ENCODE results near the gene WASHC4.

The WASHC4 gene

DNA sequence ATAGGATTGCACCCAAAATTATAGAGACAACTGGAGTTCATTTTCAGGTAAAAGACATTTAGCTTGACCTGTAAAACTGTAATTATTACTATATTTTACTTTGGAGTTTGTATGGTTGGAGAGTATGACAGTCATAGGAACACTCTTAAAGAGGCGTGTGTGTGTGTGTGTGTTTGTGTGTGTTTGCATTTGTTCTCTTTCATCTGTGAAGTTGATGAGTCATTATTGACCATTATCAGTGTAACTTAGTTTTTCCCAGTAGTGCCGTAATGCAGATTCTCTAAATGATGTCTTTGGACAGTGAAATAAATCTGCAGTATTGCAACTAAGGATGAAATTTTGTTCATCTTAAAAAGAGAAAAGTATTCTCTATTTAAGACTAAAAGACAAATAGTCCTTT is 13.0 kb downstream of the WASHC4 start:
- no peak for DNase-seq (ENCODE audit: low read depth)
- no peak overlapping the region for H3K4me3 ChIP-seq (ENCODE audit: low read depth, low read length)
- TF ChIP-seq, protein P1, sequence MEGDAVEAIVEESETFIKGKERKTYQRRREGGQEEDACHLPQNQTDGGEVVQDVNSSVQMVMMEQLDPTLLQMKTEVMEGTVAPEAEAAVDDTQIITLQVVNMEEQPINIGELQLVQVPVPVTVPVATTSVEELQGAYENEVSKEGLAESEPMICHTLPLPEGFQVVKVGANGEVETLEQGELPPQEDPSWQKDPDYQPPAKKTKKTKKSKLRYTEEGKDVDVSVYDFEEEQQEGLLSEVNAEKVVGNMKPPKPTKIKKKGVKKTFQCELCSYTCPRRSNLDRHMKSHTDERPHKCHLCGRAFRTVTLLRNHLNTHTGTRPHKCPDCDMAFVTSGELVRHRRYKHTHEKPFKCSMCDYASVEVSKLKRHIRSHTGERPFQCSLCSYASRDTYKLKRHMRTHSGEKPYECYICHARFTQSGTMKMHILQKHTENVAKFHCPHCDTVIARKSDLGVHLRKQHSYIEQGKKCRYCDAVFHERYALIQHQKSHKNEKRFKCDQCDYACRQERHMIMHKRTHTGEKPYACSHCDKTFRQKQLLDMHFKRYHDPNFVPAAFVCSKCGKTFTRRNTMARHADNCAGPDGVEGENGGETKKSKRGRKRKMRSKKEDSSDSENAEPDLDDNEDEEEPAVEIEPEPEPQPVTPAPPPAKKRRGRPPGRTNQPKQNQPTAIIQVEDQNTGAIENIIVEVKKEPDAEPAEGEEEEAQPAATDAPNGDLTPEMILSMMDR (IDR thresholded peaks at IDR 0.05; ENCODE audit: control insufficient read depth, extremely low read depth, insufficient read depth) = no peak

DNA sequence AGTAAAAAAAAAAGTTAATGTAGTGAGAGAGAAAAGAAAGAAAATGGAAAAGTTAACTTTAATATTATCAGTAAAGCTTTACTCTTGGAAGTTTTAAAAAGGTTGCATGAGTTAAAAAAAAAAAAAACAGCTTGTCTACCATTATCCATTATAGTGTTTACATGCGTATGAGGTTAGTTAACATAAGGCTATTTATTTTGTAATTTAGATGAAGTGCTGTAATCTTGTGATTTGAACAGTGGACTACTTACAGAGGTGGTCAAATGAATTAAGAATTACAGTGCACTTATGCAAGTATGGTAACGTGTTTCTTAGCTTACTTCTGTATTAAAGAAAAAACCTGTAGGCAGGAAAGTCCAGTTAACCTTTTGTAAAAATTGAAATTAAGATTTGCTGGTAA is 30.7 kb downstream of the WASHC4 start:
- TF ChIP-seq, protein P1 (IDR thresholded peaks at IDR 0.05; ENCODE audit: control insufficient read depth, extremely low read depth, insufficient read depth) = no peak
- no peak for DNase-seq (ENCODE audit: low read depth)
- H3K4me3 ChIP-seq (ENCODE audit: low read depth, low read length) = no peak overlapping the region

DNA sequence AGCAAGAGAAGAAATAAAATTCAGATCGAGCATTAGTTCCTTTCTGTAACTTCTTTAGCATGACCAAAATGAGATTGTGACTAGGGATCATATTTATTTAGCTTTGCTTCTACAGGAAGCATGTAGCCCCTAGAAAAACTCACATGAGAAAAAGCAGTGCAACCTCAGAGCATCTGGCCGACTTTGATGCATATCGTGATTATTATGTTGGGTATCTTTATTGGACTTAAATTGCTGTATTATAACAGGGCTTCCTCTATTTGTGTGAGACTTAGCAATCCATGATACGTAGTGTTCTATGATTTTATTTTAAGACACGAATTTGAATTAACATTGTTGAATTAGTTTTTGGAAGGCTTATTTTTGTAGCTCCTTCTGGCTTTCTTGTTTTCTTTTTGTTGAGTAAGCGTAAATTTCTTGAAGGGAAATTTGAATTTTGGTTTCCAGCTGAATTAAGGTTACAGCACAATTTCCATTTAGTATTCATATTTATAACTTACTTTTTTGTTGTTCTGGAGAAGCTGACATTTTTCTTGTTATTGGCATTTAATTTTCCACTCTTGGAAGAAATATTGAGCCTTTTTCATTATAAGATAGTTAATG is 33.9 kb downstream of the WASHC4 start:
- no peak for DNase-seq (ENCODE audit: low read depth)
- TF ChIP-seq, protein P1 (IDR thresholded peaks at IDR 0.05; ENCODE audit: control insufficient read depth, extremely low read depth, insufficient read depth) = no peak
- no peak overlapping the region for H3K4me3 ChIP-seq (ENCODE audit: low read depth, low read length)

DNA sequence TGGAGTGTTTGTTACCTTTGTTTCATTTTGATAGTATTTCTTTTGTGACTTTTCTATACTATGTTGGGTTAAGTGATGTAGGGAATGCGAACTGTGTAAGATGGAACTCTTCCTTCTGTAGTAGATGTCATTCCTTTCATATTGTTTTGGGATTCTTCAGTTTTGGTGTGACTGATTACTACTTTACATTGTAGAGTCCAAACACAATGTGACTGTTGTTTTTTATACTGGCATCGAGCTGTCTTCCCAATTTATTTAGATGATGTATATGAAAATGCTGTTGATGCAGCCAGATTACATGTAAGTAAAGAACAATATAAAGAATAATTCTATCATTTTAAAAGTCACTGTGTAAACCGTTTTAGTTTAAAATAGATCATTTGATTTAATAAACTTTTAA is 34.7 kb downstream of the WASHC4 start:
- DNase-seq (ENCODE audit: low read depth) = no peak
- TF ChIP-seq, protein P1 (IDR thresholded peaks at IDR 0.05; ENCODE audit: control insufficient read depth, extremely low read depth, insufficient read depth) = no peak
- no peak overlapping the region for H3K4me3 ChIP-seq (ENCODE audit: low read depth, low read length)

DNA sequence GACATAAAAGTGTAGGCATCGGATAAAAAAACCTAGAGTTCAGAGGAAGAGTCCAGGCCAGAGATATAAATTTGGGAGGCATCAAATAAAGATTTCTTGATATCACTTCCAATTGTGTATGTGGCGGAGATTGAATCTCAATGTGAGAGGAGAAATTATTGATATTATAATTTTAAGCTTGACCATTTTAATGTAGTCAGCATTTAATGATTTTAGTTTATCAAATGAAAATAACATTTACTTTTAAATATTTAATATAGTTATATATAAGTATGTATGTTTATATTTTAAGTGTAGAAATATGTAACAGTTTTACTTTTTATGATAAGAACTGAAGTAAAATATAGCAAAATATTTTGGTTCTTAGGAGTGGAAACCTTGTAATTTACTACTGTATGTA is 48.7 kb downstream of the WASHC4 start:
- TF ChIP-seq, protein P1 (IDR thresholded peaks at IDR 0.05; ENCODE audit: control insufficient read depth, extremely low read depth, insufficient read depth) = no peak
- no peak overlapping the region for H3K4me3 ChIP-seq (ENCODE audit: low read depth, low read length)
- DNase-seq (ENCODE audit: low read depth) = no peak

DNA sequence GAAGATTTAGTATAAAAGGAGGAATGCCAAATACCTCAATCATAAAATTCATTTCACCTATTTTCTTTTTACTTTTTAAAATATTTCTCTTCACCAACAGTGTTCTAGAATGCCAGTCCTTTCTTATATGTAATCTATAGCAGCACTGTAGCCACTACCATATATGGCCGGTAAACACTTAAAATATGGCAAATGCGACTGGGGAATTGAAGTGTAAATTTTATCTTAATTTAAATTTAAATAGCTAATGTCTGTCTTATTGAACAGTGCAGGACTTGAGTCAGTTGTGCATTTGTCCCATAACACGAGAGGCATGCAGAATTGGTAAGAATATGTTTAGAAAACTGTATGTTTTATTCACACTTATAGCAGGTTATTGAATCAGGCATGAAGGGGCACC is 50.1 kb downstream of the WASHC4 start:
- TF ChIP-seq, protein P1 (IDR thresholded peaks at IDR 0.05; ENCODE audit: control insufficient read depth, extremely low read depth, insufficient read depth) = no peak
- H3K4me3 ChIP-seq (ENCODE audit: low read depth, low read length) = no peak overlapping the region
- no peak for DNase-seq (ENCODE audit: low read depth)

DNA sequence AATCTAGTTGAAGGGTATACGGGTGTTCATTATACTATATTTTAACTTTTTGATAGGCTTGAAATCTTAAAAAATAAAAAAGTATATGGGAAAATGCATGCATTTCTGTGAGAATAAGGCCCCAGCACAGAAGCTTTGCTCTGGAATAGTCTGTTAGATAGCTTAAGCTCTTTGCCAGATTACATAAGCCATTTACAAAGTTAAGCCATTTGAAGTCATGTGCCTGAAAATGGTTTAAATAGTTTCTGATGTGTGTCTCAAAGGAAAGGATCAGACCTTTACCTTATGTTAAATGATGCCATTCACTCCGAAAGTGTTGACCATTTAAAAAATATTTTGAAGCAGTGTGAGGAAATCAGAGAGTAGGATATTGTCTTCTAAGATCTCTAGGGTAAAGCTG is 51.3 kb downstream of the WASHC4 start:
- TF ChIP-seq, protein P1 (IDR thresholded peaks at IDR 0.05; ENCODE audit: control insufficient read depth, extremely low read depth, insufficient read depth) = no peak
- H3K4me3 ChIP-seq (ENCODE audit: low read depth, low read length) = no peak overlapping the region
- DNase-seq (ENCODE audit: low read depth) = no peak

All from LNCaP clone FGC (cell line).